ENCODE measurements around the gene MANF.
"Not testable (repeated sequence)": the region's sequence is repeated elsewhere in the genome, so short reads cannot be mapped to it uniquely, and the experiment has no call there.

The MANF gene

GRCh38 chr3:51355891-51356578 is 29.1 kb upstream of the MANF start:
- TF ChIP-seq, protein P1, sequence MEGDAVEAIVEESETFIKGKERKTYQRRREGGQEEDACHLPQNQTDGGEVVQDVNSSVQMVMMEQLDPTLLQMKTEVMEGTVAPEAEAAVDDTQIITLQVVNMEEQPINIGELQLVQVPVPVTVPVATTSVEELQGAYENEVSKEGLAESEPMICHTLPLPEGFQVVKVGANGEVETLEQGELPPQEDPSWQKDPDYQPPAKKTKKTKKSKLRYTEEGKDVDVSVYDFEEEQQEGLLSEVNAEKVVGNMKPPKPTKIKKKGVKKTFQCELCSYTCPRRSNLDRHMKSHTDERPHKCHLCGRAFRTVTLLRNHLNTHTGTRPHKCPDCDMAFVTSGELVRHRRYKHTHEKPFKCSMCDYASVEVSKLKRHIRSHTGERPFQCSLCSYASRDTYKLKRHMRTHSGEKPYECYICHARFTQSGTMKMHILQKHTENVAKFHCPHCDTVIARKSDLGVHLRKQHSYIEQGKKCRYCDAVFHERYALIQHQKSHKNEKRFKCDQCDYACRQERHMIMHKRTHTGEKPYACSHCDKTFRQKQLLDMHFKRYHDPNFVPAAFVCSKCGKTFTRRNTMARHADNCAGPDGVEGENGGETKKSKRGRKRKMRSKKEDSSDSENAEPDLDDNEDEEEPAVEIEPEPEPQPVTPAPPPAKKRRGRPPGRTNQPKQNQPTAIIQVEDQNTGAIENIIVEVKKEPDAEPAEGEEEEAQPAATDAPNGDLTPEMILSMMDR (IDR thresholded peaks at IDR 0.05; ENCODE audit: borderline replicate concordance, insufficient read depth, low read depth, low read length): no peak
- no peak overlapping the region for H3K4me3 ChIP-seq (ENCODE audit: low read depth, low read length)

DNA sequence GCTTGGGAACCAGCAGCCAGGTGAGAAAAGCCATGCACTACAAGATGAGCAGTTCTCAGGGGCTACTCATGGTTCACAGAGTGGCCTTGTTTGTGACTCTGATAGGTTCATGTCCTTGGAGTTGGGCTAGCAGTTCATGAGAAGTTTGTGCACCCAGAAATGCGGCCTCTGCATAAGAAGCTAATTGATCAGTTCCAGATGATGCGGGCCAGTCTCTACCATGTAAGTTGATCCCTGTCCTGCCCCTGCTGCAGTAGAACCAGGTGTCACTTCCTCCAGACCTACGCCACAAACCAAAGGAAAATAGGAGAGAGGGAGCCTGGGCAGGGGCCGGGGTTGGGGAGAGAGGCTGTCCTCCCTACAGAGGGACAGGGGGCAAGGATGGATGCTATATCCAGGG is 27.2 kb upstream of the MANF start:
- no peak overlapping the region for H3K4me3 ChIP-seq (ENCODE audit: low read depth, low read length)
- TF ChIP-seq, protein P1 (IDR thresholded peaks at IDR 0.05; ENCODE audit: borderline replicate concordance, insufficient read depth, low read depth, low read length): no peak

- no peak overlapping the region for H3K4me3 ChIP-seq (ENCODE audit: low read depth, low read length)
- TF ChIP-seq, protein P1 (IDR thresholded peaks at IDR 0.05; ENCODE audit: borderline replicate concordance, insufficient read depth, low read depth, low read length): no peak
These were observed 26.1 kb upstream of the MANF start for GRCh38 chr3:51358981-51359380.

- H3K4me3 ChIP-seq (ENCODE audit: low read depth, low read length): no peak overlapping the region
- TF ChIP-seq, protein P1 (IDR thresholded peaks at IDR 0.05; ENCODE audit: borderline replicate concordance, insufficient read depth, low read depth, low read length): no peak
These were observed 24.3 kb upstream of the MANF start for GRCh38 chr3:51360806-51361205.

DNA sequence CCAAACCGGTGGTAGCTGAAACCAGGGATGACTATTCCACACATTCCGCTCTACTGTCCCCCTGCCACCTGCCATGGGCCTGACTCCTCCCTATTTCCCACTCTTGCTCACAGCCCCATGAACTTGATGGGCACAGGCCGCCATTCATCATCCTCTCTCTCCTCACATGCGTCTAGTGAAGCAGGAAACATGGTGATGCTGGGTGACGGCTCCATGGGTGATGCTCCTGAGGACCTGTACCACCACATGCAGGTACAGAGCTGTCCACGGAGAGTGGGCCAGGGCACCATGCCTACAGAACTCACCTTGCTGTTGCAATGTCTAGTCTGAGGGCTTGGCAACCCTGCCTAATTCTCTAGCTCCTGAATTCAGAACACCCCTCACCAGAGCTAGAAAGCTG is 23.3 kb upstream of the MANF start:
- TF ChIP-seq, protein P1 (IDR thresholded peaks at IDR 0.05; ENCODE audit: borderline replicate concordance, insufficient read depth, low read depth, low read length): no peak
- H3K4me3 ChIP-seq (ENCODE audit: low read depth, low read length): no peak overlapping the region

GRCh38 chr3:51362476-51362875 is 22.6 kb upstream of the MANF start:
- no peak overlapping the region for H3K4me3 ChIP-seq (ENCODE audit: low read depth, low read length)
- TF ChIP-seq, protein P1 (IDR thresholded peaks at IDR 0.05; ENCODE audit: borderline replicate concordance, insufficient read depth, low read depth, low read length): no peak

- not testable (repeated sequence) for H3K4me3 ChIP-seq (ENCODE audit: low read depth, low read length)
These were observed 16.8 kb upstream of the MANF start for GRCh38 chr3:51368276-51368675.

All from GM12875 (cell line).